Endothelial cell of hepatic sinusoid (primary cell): Measurements from ENCODE around the gene ACOXL.
"Not testable (repeated sequence)": the region's sequence is repeated elsewhere in the genome, so short reads cannot be mapped to it uniquely, and the experiment has no call there.

Experiments used
- in situ Hi-C: cut with HindIII; loops from 2 replicates; pipeline ENCODE4 v1.10.0; 2017; ENCODE audit warnings: low sequenced_read_pairs

ACOXL gene

DNA sequence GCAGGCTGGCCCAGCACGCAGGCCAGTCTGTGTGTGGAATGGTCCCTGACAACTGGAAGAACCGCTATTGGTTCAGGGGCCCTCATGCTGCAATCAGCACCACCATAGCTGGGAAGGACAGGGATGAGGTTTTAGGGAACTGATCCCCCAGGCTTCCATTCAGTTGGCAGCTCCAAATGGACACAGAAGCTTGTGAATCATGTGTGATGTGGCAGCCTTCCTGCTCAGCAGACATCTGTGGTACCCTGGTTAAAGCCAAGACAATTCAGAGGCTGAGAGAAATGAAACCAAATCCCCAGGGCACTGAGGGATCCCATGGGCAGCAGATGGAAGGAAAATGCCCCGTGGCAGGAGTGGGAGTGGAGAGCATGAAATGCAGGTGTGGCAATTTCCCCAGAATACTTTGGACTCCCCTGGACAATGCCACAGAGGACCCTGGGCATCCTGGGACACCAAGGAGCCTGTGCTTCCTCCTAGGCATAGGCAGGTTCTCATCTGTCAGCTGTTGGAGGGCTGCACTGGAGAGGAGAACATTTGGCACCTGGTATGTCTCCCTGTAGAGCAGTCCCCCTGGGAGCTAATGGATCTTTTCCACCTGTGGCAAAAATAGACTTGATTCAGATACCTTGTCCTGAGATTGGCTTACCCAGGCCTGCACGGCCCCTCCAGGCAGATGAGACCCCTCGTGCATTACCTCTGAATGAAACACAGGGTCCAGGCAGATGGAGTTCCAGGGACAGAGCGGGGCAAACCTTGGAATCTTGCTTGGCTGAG lies 226.2 kb downstream of the ACOXL start:
- in situ Hi-C loops, result no loop called here

DNA sequence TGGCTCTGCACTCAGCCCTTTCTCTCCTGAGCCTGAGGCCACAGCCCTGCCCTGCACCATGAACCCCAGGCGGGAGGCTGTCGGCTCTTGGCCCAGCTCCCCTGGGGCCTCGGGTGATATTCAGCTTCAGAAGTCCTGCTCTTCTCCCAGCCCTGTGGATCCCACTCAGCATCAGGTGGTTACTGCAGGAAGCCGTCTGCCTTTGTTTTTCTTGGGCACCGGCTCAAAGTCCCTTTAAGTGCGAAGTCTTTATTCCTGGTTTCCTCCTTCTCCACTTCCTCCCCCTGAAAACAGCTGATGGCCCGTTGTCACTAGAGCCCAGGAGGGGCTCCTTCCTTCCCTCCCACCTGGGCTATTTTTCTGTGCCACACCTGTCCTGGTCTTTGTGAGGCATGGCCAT lies 226.8 kb downstream of the ACOXL start:
- in situ Hi-C loops, result no loop called here

DNA sequence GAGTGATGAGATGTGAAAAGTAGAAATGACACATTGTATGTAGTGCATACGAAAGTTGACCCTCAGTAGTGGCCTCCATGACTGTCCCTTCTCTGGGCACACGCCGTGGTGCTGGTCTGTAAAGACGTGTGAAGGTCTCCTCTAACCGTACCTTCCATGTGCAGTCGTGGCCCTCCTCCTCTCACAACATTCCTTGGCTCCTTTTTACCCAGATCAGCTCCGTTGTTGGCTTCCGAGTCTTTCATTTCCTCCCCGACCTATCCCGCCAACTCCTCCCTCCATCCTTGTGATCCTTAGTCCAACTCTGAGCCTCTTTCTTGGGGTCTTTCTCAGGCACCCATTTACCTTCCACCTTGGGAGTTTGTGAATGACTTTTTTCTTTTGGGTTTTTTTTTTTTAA lies 227.9 kb downstream of the ACOXL start:
- in situ Hi-C loops, result no loop called here

DNA sequence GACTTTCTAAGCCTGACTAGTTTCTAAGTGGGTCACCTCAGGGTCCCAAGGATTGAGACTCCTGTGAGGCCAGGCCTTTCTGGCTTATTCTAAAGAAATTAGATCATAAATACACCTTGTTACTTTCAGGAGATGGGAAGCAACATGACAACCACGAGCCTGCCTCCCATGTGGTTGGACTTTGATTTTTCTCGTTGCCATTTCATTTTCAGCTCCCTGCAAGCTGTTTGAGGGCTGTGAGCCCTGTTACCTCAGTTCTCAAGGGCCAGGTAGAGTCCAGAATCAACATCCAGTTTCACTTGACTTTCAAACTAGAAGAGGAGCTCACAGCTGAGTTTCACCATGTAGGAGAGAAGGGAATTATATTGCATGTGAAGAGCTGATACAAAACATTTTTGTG lies 228.6 kb downstream of the ACOXL start:
- in situ Hi-C loops, result no loop called here

DNA sequence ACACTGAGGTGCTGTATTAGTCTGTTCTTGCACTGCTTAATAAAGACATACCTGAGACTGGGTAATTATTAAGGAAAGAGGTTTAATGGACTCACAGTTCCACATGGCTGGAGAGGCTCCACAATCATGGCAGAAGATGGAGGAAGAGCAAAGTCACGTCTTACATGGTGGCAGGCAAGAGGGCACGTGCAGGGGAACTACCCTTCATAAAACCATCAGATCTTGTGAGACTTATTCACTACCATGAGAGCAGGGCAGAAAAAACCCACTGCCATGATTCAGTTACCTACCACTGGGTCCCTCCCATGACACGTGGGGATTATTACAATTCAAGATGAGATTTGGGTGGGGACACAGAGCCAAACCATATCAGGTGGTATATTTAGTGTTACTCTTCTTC lies 229.3 kb downstream of the ACOXL start:
- in situ Hi-C loops, result not testable (repeated sequence)

DNA sequence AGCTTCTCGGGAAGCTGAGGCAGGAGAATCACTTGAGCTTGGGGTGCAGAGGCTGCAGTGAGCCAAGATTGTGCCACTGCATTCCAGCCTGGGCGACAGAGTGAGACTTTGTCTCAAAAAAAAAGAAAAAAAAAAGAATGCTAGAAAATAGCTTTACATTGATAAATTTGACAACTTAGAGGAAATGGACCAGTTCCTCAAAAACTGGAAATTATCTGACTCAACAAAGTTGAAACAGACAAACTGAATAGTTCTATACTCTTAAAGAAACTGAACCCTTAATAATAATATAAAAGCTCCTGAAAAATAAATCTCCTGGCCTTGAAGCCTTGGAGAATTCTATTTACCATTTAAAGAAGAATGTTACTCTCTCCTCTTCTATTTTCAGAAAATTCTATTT lies 237.3 kb downstream of the ACOXL start:
- in situ Hi-C loops, result no loop called here

DNA sequence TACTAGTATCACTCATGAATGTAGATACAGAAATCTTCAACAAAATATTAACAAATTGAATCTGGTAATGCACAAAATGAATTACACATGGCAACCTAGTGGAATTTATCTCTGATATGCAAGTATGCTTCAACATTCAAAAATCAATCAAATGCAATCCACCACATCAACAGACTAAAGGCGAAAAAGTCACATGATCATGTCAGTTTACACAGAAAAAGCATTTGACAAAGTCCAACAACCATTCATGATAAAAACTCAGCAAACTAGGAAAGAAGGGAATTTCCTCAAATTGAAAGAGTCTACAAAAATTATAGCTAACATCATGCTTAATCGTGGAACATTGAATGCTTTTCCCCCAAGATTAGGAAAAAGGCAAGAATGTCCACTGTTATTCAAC lies 237.8 kb downstream of the ACOXL start:
- in situ Hi-C loops, result no loop called here

DNA sequence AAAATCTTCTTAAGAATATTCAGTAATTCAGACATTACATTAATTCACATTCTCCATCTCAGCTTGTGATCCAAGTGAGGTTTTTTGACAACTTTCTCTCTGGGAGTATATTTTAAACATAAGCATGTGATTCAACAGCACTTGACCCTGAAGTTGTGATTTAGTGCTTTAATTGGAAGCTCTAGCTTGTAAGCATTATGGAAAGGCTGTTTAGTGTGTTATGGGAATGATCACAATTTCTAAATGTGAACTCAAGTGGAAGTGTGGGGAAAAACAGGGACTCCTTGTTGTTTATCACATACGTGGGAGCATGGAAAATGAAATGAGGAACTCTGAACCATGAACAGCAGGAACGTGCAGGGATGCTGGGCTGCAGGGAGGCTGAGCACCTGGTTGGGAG lies 239.4 kb downstream of the ACOXL start:
- in situ Hi-C loops, result no loop called here

DNA sequence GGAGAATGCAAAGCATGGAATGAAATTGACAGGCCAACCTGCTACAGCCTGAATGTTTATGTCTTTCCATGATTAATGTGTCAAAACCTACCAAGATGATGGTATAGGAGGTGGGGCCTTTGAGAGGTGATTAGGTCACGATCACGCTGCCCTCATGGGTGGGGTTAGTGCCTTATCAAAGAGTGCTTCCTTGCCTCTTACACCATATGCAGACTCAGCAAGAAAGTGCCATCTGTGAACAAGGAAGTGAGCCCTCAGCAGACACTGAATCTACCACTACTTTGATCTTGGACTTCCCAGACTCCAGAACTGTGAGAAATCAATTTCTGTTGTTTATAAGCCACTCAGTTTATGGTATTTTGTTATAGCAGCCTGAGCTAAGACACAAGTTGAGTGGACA lies 240.9 kb downstream of the ACOXL start:
- in situ Hi-C loops, result no loop called here

DNA sequence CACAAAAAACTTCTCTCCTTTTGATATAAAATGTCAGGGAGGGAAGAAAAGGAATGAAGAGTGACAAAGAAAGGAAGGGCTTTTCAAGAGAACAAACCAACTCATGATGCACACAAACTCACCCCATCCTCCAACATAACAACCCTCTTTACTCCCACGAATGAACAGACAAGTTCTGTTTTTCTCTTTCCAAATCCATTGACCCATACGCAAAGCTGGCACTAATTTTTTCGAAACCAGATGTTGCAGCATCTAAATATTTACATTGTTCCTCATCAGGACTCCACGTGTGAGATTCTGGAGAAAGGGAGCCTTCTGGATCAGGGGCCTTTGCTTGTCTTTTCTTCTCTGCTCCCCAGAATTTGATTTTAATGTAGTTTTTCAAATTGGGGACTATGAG lies 245.0 kb downstream of the ACOXL start:
- in situ Hi-C loops, result no loop called here

DNA sequence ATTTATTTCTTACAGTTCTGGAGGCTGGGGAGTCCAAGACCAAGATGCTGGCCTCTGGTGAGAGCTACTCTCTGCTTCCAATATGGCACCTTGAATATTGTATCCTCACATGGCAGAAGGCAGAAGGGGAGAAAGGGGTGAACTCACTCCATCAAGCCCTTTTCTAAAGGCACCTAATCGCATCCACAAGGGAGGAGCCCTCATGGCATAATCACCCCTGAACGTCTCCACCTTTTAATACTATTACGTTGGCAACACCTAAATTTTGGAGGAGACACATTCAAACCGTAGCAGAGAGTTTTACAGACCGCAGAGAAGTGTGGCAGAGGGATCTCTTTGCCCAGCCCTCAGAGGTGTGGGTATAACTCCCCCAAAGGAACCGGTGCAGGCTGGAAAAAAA lies 245.8 kb downstream of the ACOXL start:
- in situ Hi-C loops, result no loop called here

DNA sequence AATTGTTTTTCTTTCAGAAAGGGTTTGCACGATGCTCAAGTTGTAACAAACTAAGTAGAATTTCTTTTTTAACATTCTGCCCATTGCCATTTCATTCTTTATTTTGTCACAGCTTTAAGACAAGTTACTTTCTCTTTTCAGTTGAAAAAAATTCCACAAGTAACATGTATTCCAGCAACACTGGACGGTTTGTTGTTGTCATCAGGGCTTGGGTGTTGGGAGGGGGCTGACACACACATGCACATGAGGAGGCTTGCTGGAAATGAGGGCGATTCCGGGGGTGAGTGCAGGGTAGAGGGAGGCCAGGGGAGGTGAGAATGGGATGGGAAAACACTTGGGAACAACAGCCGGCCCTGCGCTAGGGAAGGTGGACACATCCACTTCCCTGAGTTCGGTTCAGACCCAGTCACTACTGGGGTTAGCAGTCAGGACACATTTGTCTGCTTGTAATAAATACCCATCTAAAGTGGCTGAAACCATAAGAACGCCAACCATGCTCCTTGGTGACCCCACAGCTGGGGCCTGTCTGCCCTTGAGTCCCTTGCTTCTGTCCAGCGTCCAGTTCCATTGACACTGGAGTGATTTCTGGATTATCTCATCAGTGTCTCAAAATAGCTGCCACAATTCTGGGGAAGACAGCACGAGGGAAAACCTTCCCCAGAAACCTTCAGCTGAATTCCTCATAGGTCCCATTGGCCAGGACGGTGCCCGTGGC lies 246.5 kb downstream of the ACOXL start:
- in situ Hi-C loops, result no loop called here

DNA sequence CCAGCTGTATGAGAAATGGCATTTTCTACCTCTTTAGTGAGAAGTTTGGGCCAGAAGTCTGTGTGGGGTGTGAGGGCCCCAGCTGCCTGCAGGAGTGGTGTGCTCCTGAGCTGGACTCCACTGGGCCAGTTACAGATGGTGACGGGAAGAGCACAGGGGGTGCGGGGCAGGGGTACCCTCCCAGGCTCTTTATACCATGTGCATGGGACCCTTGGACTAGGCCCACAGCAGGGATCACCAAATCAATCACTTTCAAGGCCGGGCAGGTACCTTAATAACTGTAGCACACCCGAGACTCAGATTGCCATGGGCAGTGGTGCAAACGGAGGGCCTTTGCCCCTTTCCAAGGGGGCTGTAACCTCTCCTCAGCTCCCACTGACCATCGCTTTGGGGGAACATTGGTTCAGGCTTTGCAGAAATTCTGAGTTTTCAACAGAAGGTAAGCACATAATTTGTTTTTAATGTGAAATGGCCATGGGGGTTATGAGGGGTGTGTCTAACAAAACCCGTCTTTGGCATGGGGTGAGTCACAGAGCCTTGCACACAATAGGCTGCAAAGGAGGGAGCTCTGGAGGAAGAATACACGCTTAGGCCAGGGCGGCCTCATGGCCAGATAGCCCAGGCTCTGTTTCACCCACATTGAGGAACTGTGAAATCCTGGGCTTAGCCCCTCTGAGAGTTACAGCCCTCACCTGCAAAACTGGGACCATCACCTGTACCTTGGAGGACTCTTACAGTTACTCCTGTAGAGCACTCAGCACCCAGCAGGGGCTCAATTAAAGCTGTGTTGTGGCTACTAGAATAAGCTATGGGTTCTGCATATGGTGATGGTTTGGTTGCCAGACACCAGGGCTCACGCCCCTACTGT lies 247.3 kb downstream of the ACOXL start:
- in situ Hi-C loops, result no loop called here

DNA sequence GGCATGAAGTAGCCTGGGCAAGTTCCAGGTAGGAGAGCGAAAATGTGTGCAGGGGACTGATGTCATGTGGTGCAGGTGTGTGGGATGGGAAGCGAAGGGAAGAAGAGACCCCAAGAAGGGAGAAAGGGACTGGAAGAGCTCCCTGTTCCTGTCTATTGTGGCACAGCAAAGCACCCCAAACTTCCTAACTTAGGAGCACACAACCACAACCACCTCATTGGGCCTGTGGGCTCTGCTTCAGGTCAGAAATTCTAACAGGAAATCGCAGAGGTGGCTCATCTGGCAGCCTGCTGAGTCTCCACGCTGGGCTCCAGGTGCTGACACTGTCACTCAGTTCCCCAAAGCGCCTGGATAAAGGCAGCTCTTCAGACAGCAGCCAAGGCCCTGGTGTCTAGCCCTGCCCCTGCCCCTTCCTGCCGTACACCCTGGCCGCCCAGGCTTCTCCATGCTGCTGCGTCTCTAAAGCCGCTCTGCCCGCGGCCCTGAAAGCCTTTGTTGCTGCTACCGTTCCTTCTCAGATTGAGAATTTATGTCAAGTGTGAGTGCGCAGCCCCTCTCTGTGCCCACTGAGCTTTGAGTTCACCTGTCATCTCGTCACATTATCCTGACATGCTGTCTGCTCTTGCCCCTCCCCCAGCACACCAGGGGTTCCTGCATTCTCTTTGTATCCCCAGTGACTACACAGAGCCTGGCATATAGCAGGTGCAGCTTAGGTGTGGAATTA lies 248.1 kb downstream of the ACOXL start:
- in situ Hi-C loops, result no loop called here

DNA sequence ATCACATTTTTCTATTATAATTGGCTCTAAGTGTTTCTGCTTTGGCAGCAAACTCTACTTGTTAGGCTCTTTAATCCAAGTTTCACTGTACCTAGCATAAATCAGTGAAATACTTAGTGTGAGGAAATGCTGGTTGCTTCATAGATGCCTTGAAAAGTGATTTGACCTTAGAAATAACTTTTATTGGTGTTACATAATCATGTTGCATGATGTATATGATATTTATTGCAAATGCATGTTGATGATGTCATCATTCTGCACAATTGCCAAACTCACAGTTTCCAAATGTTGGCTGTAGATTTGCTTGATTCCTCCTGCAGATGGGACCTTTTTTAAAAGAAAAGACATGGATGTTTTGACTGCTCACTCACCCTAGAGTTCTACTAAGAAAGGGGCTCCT lies 250.8 kb downstream of the ACOXL start:
- in situ Hi-C loops, result no loop called here

DNA sequence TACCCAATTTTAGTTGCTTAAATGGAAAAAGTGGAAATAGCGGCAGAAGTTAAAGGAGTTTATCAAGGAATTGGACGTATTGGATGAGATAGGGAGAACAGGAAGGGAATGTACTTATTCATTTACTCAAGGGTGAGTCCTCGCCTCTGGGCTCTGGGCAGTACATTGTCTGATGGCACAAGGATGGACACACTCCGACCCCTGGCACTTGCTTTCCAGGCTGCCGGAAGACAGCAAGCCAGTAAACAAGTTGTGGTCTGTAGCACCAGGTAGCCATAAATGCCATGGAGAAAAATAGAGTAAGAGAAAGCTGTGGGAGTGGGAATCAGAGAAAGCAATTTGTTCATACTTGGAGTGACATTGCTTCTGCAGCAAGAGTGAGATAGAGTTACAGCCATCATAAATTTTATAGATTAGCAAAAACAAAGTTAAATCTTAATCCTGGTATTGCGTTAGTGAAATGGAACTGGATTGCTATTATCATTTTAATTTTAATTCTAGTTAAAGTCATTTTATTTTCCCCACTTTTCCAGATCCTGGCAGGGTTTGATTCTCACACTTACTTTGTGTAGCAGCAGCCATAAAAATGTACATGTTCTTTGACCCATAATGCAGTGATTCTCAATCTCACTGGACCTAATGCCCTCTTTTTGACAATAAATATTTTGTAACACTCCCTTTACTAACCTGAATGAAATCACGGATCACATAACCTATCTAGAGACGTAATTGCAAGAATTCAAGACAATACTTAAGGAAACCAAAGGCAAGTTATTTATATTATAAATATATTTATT lies 252.5 kb downstream of the ACOXL start:
- in situ Hi-C loops, result no loop called here

DNA sequence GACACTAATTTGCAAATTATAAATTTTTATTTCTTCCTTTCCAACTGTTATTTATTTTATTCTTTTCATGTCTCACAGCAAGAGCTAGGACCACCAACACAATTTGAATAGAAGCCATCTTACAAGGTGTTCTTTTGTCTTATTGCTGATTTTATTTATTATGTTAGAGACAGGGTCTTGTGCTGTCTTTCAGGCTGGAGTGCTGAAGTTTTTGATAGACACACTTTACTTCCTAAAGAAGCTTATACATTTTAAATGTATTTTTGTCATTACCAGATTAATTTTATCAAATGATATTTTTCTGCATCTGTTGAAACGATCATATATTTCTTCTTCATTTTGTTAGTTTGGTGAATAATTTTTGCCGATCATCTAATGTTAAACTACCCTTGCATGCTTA lies 258.1 kb downstream of the ACOXL start:
- in situ Hi-C loops, result loop anchor here (5.0 kb wide), 1 partner anchor 47 kb away; no protein-coding TSS in a partner anchor

DNA sequence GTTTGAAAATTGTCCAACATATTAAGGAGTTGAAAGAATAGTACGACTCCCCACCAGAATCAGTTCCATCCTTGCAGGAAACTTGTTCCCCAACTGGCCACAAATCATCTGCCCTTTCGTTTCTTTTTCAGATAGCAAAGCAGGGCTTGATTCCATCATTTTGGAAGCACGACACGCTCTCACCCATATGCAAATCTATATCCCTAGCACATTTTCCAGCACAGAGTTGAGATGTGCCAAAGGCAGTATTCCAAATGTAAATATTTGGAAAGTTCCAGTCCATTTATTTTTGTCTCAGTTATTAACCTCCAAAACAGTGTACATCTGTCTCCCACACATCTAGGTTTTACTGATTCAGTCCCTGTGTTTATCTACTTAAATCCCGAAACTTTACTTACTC lies 259.5 kb downstream of the ACOXL start:
- in situ Hi-C loops, result loop anchor here (5.0 kb wide), 1 partner anchor 45 kb away; no protein-coding TSS in a partner anchor

DNA sequence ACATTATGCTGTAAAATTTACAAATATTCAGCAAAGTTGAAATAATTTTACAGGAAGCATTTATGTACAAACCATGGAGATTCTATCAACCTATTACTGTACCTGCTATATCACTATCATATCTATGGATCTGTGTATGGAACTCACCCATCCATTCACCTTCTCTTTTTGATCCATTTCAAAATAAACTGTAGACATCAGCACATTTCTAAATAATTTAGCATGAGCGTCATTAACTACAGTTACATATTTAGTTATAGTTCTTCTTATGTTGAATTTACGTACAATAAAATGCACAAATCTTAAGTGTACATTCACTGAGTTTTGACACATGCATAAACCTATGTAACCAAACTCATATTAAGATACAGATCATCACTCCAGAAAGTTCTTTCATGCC lies 260.5 kb downstream of the ACOXL start:
- in situ Hi-C loops, result loop anchor here (5.0 kb wide), 1 partner anchor 44 kb away; no protein-coding TSS in a partner anchor
